Measurements from ENCODE around the gene EVI5L. TPM values are rescaled to one million over a fixed set of nuclear protein-coding genes. Genes with fewer than 3 reads are reported as not detected.

The EVI5L gene
- total RNA-seq, 4 donors from 2014 or later, result 17.5 to 24.6 (median 20.4) TPM

- no peaks in the 10 kb centered on the region for H3K9me3 ChIP-seq
- DNase-seq, result no peak
- no peak overlapping the region for H3K4me3 ChIP-seq
- peaks cover 0 to 7% of the 10 kb centered on the region in 2 donors for H3K36me3 ChIP-seq
- peaks cover 22 to 30% of the 10 kb centered on the region in 2 donors for H3K4me1 ChIP-seq
- no peak for ATAC-seq
- intact Hi-C loops (cut with DNase I; ENCODE audit: low total_unique reads), result loop anchor here (10.0 kb wide), 1 partner anchor 614 kb away; the partner anchor contains the start of gene ZNF414
- in situ Hi-C loops (cut with MboI; ENCODE audit: low sequenced_read_pairs in 4 of 4), result no loop called here
- H3K27ac ChIP-seq, result no peak overlapping the region
- no peaks in the 10 kb centered on the region for H3K27me3 ChIP-seq
- TF ChIP-seq POLR2A (IDR thresholded peaks at IDR 0.05) (no peak), CTCF (IDR thresholded peaks at IDR 0.05 in 4 of 5, conservative IDR thresholded peaks at IDR 0.05 in 1 of 5) (no peak)
These were observed 70.9 kb downstream of the EVI5L start for GRCh38 chr19:7900931-7901330.

GRCh38 chr19:7901337-7901736, 71.3 kb downstream of the EVI5L start:
- Histone ChIP-seq H3K27me3 (no peaks in the 10 kb centered on the region), H3K4me3 (no peak overlapping the region), H3K9me3 (no peaks in the 10 kb centered on the region), H3K36me3 (peaks cover 0 to 11% of the 10 kb centered on the region in 2 donors), H3K27ac (no peak overlapping the region), H3K4me1 (peaks cover 22 to 30% of the 10 kb centered on the region in 2 donors)
- no peak for ATAC-seq
- intact Hi-C loops (cut with DNase I; ENCODE audit: low total_unique reads), result loop anchor here (10.0 kb wide), 1 partner anchor 613 kb away; the partner anchor contains the start of gene ZNF414
- in situ Hi-C loops (cut with MboI; ENCODE audit: low sequenced_read_pairs in 4 of 4), result no loop called here
- no peak for TF ChIP-seq POLR2A (IDR thresholded peaks at IDR 0.05)
- no peak for TF ChIP-seq CTCF (IDR thresholded peaks at IDR 0.05 in 4 of 5, conservative IDR thresholded peaks at IDR 0.05 in 1 of 5)
- no peak for DNase-seq

GRCh38 chr19:7902796-7903243, 72.8 kb downstream of the EVI5L start:
- in situ Hi-C loops (cut with MboI; ENCODE audit: low sequenced_read_pairs in 4 of 4) (no loop called here), intact Hi-C loops (cut with DNase I; ENCODE audit: low total_unique reads) (loop anchor here (1.0 to 10.0 kb wide), 5 partner anchors 17 to 612 kb away; partner anchors contain the start of genes PET100, SNAPC2, TIMM44 and XAB2)
- peaks cover 22 to 37% of the 10 kb centered on the region in 2 donors for H3K4me1 ChIP-seq
- ATAC-seq (no peak), DNase-seq (no peak)
- peak overlapping the region; percentile 86 to 92 (median 90) for H3K27ac ChIP-seq
- H3K36me3 ChIP-seq, result peaks cover 0 to 13% of the 10 kb centered on the region in 2 donors
- H3K4me3 ChIP-seq, result peak overlapping the region; percentile 66 to 97 (median 76)
- TF ChIP-seq CTCF (IDR thresholded peaks at IDR 0.05 in 4 of 5, conservative IDR thresholded peaks at IDR 0.05 in 1 of 5) (no peak), POLR2A (IDR thresholded peaks at IDR 0.05) (no peak)
- H3K9me3 ChIP-seq, result no peaks in the 10 kb centered on the region
- no peaks in the 10 kb centered on the region for H3K27me3 ChIP-seq

GRCh38 chr19:7903244-7904073, 73.4 kb downstream of the EVI5L start, which contains the start of gene MAP2K7:
Gene MAP2K7 (plus strand): TSS chr19:7903877. CDS start chr19:7903945, 68 bp downstream.
- peak; percentile 99 to 100 for DNase-seq
- Histone ChIP-seq H3K4me3 (peak within 1 kb of the TSS; percentile 82 to 97 (median 90)), H3K9me3 (no peaks in the 10 kb centered on the region), H3K4me1 (peaks cover 22 to 37% of the 10 kb centered on the region in 2 donors), H3K27ac (peak within 1 kb of the TSS; percentile 86 to 92 (median 90)), H3K36me3 (peaks cover 0 to 13% of the 10 kb centered on the region in 2 donors), H3K27me3 (no peaks in the 10 kb centered on the region)
- intact Hi-C loops (cut with DNase I; ENCODE audit: low total_unique reads), result loop anchor here (1.0 to 10.0 kb wide), 5 partner anchors 17 to 611 kb away; partner anchors contain the start of genes PET100, SNAPC2, TIMM44 and XAB2
- in situ Hi-C loops (cut with MboI; ENCODE audit: low sequenced_read_pairs in 4 of 4), result no loop called here
- peak; percentile 95 to 97 for ATAC-seq
- TF ChIP-seq CTCF (IDR thresholded peaks at IDR 0.05 in 4 of 5, conservative IDR thresholded peaks at IDR 0.05 in 1 of 5) (peak in 4 of 5 experiments; percentile 22 to 55 (median 38)), POLR2A (IDR thresholded peaks at IDR 0.05) (peak; percentile 84 to 86)
